Spinal cord (tissue), 10 donors: ENCODE data around the gene SETDB1. TPM values are rescaled to one million over a fixed set of nuclear protein-coding genes. Genes with fewer than 3 reads are reported as not detected.
"Not testable (repeated sequence)": the region's sequence is repeated elsewhere in the genome, so short reads cannot be mapped to it uniquely, and the experiment has no call there.

Source experiments
- DNase-seq, 6 donors: peaks; one replicate each; pipeline versions ENCODE4 v3.0.0 to v3.0.0-alpha.2; 2013 to 2015; ENCODE audit warnings: low spot score in 6 of 6, low read depth in 4 of 6
- H3K27ac ChIP-seq: one replicate; pipeline ENCODE4 v1.5.1; 2013; ENCODE audit warnings: low read depth, low read length, control low read depth
- H3K27me3 ChIP-seq: one replicate; pipeline ENCODE4 v1.6.1; 2013; ENCODE audit warnings: low read length; ENCODE audit not compliant: control insufficient read depth, insufficient read depth
- H3K36me3 ChIP-seq: one replicate; pipeline ENCODE4 v1.6.1; 2013; ENCODE audit warnings: low read length; ENCODE audit not compliant: control insufficient read depth, insufficient read depth
- H3K4me1 ChIP-seq: one replicate; pipeline ENCODE4 v1.6.1; 2013; ENCODE audit warnings: low read length; ENCODE audit not compliant: control insufficient read depth, insufficient read depth
- H3K4me3 ChIP-seq: one replicate; pipeline ENCODE4 v1.5.1; 2013; ENCODE audit warnings: low read depth, low read length, control low read depth
- H3K9me3 ChIP-seq: one replicate; pipeline ENCODE4 v1.6.1; 2013; ENCODE audit warnings: low read length; ENCODE audit not compliant: control insufficient read depth, insufficient read depth
- WGBS: methylation state at CpG from one replicate; pipeline ENCODE4 v1.1.5; 2013; ENCODE audit warnings: missing lambda C conversion rate; ENCODE audit not compliant: insufficient coverage; 5-methylcytosine and 5-hydroxymethylcytosine counted together
- polyA plus RNA-seq, 2 donors: library from polyadenylated mRNA; unstranded; fragments of 120-200 nt; gene quantifications; one replicate each; pipeline ENCODE4 v1.2.1, GENCODE V29; 2013; ENCODE audit not compliant: insufficient read length in 2 of 2
- total RNA-seq, 2 donors: library from RNA; depleted of rRNA in 1 of 2; stranded (reverse); fragments of 120-200 nt in 1 of 2; fragments of >200 nt in 1 of 2; gene quantifications; one replicate each; pipeline versions ENCODE4 v1.2.3 to v1.2.4, GENCODE V29; 2013 to 2014
- donor health status: healthy.

The SETDB1 gene
- total and polyA plus RNA-seq, 4 donors = 39.7 to 58.6 (median 47.7) TPM

DNA sequence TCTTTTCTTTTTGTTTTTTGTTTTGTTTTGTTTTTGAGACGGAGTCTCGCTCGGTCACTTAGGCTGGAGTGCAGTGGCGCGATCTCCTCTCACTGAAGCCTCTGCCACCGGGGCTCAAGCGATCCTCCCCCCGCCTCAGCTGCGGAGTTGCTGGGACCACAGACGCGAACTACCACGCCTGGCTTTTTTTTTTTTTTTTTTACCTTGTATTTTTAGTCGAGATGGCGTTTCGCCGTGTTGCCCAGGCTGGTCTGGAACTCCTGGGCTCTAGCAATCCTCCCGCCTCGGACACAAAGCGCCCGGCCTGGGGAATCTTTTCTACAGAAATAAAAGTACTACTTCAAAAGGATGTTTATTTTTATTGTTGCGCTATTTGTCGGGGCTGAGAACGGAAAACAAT, 1.1 kb upstream of the SETDB1 start:
- H3K27ac ChIP-seq = no peak overlapping the region
- peaks cover 5% of the 10 kb centered on the region for H3K36me3 ChIP-seq
- no peaks in the 10 kb centered on the region for H3K9me3 ChIP-seq
- 79% methylated on average over 9 of the region's 23 CpGs for WGBS
- peak overlapping the region; percentile 97 for H3K4me3 ChIP-seq
- H3K4me1 ChIP-seq = peaks cover 15% of the 10 kb centered on the region
- no peaks in the 10 kb centered on the region for H3K27me3 ChIP-seq
- DNase-seq = no peak

DNA sequence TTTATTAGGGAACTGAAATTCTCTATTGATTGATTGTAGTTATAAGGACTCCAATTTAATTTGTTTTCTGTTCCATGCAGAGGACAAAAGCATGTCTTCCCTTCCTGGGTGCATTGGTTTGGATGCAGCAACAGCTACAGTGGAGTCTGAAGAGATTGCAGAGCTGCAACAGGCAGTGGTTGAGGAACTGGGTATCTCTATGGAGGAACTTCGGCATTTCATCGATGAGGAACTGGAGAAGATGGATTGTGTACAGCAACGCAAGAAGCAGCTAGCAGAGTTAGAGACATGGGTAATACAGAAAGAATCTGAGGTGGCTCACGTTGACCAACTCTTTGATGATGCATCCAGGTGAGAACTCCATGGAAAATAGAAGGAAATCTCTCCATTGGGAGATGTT, 1.5 kb downstream of the SETDB1 start:
- H3K36me3 ChIP-seq = peaks cover 18% of the 10 kb centered on the region
- no peak for DNase-seq
- H3K4me1 ChIP-seq = peaks cover 15% of the 10 kb centered on the region
- peaks cover 4% of the 10 kb centered on the region for H3K9me3 ChIP-seq
- no peak overlapping the region for H3K27ac ChIP-seq
- 100% methylated on average over 4 of the region's 4 CpGs for WGBS
- H3K4me3 ChIP-seq = no peak overlapping the region
- H3K27me3 ChIP-seq = no peaks in the 10 kb centered on the region

DNA sequence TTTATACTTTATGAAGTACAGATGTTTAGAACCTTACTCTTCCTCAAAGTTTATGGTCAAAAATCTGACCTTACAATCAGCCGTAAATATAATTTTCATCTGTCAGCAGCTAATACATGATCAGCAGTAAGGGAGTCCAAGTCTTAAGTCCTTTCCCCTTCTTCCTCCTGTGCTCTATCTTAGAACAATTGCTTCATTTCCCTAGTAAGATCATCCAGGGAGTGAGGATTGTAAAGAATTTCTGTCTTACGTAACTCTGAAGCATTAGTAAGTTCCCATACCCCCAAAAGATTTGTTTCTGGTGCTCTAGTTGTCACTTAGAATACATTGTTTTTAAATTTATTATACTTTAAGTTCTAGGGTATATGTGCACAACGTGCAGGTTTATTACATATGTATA, 2.1 kb downstream of the SETDB1 start:
- 100% methylated on average over 1 of the region's 3 CpGs for WGBS
- Histone ChIP-seq H3K27ac (no peak overlapping the region), H3K36me3 (peaks cover 23% of the 10 kb centered on the region), H3K4me1 (peaks cover 15% of the 10 kb centered on the region), H3K27me3 (no peaks in the 10 kb centered on the region), H3K4me3 (no peak overlapping the region), H3K9me3 (peaks cover 4% of the 10 kb centered on the region)
- DNase-seq = no peak

DNA sequence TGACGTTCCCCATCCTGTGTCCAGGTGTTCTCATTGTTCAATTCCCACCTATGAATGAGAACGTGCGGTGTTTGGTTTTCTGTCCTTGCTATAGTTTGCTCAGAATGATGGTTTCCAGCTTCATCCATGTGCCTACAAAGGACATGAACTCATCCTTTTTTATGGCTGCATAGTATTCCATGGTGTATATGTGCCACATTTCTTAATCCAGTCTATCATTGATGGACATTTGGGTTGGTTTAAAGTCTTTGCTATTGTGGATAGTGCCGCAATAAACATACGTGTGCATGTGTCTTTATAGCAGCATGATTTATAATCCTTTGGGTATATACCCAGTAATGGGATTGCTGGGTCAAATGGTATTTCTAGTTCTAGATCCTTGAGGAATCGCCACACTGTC, 2.6 kb downstream of the SETDB1 start:
- DNase-seq, H3K4me3 ChIP-seq, H3K27me3 ChIP-seq, H3K27ac ChIP-seq, H3K9me3 ChIP-seq: not testable (repeated sequence)
- Histone ChIP-seq H3K36me3 (peaks cover 25% of the 10 kb centered on the region), H3K4me1 (peaks cover 15% of the 10 kb centered on the region)
- WGBS = no CpG with 5 or more reads among the region's 6 CpGs

DNA sequence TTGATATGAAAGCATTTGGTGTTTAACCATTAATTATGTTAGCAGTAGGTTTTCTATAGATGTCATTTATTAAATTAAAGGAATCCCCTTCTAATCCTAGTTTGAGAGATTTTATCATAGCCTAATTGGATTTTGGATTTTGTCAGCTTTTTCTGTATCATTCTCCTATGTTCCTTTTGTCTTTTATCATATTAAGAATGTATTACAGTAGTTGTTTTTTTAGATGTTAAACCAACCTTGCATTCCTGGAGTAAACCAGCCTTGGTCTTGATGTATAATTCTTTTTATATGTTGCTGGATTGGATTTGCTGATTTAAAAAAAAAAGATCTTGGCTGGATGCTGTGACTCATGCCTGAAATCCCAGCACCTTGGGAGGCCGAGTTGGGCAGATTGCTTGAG, 5.6 kb downstream of the SETDB1 start:
- H3K4me3 ChIP-seq = no peak overlapping the region
- H3K27me3 ChIP-seq = no peaks in the 10 kb centered on the region
- H3K27ac ChIP-seq = no peak overlapping the region
- peaks cover 6% of the 10 kb centered on the region for H3K4me1 ChIP-seq
- H3K9me3 ChIP-seq = peaks cover 4% of the 10 kb centered on the region
- WGBS = no CpG with 5 or more reads among the region's 1 CpG
- peaks cover 41% of the 10 kb centered on the region for H3K36me3 ChIP-seq
- peak in 2 of 6 donors; percentile 3 to 32 for DNase-seq

DNA sequence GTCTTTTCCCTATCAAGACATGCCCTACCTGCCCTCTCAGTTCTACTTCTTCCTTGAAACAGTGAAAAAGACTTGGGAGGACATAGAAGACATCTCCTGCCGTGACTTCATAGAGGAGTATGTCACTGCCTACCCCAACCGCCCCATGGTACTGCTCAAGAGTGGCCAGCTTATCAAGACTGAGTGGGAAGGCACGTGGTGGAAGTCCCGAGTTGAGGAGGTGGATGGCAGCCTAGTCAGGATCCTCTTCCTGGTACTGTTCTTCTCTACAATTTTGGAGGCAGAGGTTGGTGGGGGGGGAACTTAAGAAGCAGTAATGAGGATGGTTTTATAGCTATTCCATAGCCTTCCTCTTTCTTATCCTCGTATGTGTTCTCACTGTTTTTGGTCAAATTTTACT, 18.7 kb downstream of the SETDB1 start:
- peaks cover 80% of the 10 kb centered on the region for H3K36me3 ChIP-seq
- DNase-seq = no peak
- no peak overlapping the region for H3K4me3 ChIP-seq
- H3K27me3 ChIP-seq = no peaks in the 10 kb centered on the region
- no peaks in the 10 kb centered on the region for H3K9me3 ChIP-seq
- no peaks in the 10 kb centered on the region for H3K4me1 ChIP-seq
- no peak overlapping the region for H3K27ac ChIP-seq
- WGBS = 92% methylated on average over 2 of the region's 5 CpGs

DNA sequence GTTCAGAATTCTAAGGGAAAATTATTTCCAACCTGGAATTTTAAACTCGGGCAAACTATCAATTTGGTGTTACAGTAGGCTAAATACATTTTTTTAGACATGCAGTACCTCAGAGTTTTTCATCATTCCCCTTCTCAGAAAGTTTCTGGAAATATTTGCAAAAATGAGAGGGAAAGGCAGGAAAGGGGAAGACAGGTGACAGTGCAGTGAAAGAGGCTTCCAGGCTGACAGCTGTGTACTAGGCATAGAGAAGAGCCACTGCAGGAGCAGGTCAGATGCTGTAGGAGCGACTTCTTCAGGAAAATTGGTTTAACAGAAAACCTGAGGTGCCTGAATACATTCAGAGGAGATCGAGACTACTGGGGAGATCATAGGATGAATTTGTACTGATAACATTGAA, 28.5 kb downstream of the SETDB1 start:
- H3K27ac ChIP-seq = no peak overlapping the region
- WGBS = 100% methylated on average over 1 of the region's 3 CpGs
- peaks cover 54% of the 10 kb centered on the region for H3K36me3 ChIP-seq
- H3K9me3 ChIP-seq = no peaks in the 10 kb centered on the region
- H3K4me1 ChIP-seq = no peaks in the 10 kb centered on the region
- no peak for DNase-seq
- no peaks in the 10 kb centered on the region for H3K27me3 ChIP-seq
- no peak overlapping the region for H3K4me3 ChIP-seq

DNA sequence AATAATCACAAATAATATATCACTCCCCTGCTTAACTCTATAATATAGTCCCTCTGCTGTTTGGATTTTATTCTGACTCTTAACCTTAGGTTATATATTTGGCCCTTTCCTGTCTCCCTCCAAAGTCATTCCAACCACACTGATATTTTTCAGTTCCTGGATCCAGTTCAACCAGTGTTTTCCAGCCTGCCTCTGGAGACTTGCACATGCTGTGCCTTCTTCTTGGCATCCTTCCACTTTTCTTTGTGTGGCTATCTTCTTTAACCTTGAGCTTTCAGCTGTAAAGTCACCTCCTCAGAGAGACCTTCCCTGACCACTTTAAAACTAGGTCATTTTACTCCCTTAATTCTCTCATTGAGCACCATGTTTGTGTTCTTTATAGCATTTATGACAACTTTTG, 29.1 kb downstream of the SETDB1 start:
- Histone ChIP-seq H3K27ac (no peak overlapping the region), H3K9me3 (no peaks in the 10 kb centered on the region), H3K4me1 (no peaks in the 10 kb centered on the region), H3K4me3 (no peak overlapping the region), H3K36me3 (peaks cover 54% of the 10 kb centered on the region), H3K27me3 (no peaks in the 10 kb centered on the region)
- no peak for DNase-seq

DNA sequence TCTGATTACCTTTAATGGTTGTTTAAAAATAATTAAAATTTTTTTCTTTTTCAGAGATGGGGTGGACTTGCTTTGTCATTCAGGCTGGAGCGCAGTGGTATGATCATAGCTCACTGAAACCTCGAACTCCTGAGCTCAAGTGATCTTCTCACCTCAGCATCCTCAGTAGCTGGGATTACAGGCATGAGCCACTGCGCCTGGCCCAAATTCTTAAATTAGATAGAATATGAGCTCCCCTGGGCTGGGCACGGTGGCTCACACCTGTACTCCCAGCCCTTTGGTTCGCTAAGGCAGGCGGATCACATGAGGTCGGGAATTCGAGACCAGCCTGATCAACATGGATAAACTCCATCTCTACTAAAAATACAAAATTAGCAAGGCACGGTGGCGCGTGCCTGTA, 31.5 kb downstream of the SETDB1 start:
- H3K9me3 ChIP-seq = no peaks in the 10 kb centered on the region
- no peak overlapping the region for H3K4me3 ChIP-seq
- H3K4me1 ChIP-seq = no peaks in the 10 kb centered on the region
- H3K36me3 ChIP-seq = peaks cover 46% of the 10 kb centered on the region
- no peak overlapping the region for H3K27ac ChIP-seq
- no peak for DNase-seq
- H3K27me3 ChIP-seq = no peaks in the 10 kb centered on the region
- WGBS = 100% methylated on average over 9 of the region's 11 CpGs

DNA sequence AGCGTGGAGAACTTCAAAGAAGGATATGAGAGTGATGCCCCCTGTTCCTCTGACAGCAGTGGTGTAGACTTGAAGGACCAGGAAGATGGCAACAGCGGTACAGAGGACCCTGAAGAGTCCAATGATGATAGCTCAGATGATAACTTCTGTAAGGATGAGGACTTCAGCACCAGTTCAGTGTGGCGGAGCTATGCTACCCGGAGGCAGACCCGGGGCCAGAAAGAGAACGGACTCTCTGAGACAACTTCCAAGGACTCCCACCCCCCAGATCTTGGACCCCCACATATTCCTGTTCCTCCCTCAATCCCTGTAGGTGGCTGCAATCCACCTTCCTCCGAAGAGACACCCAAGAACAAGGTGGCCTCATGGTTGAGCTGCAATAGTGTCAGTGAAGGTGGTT, 34.5 kb downstream of the SETDB1 start:
- H3K36me3 ChIP-seq = peaks cover 59% of the 10 kb centered on the region
- WGBS = 97% methylated on average over 5 of the region's 7 CpGs
- no peak overlapping the region for H3K27ac ChIP-seq

More for the DNA sequence above, 34.5 kb downstream of the SETDB1 start:
- Histone ChIP-seq H3K4me1 (no peaks in the 10 kb centered on the region), H3K27me3 (no peaks in the 10 kb centered on the region), H3K9me3 (no peaks in the 10 kb centered on the region), H3K4me3 (no peak overlapping the region)
- no peak for DNase-seq
